Small intestine (tissue), 7 donors: ENCODE results near the gene CHST13. TPM values are rescaled to one million over a fixed set of nuclear protein-coding genes. Genes with fewer than 3 reads are reported as not detected.

Experiments
- DNase-seq, 2 donors: peaks; one replicate each; pipeline versions ENCODE4 v3.0.0 to v3.0.0-alpha.2; 2013
- FAIRE-seq: peaks from 2 replicates; lab custom pipeline; 2012; peaks lifted over from hg19 to GRCh38; lab: Jason Lieb, UNC
- H3K27ac ChIP-seq, 3 donors: one replicate each; pipeline ENCODE4 v1.5.1; 2013; ENCODE audit warnings: low read length in 2 of 3, mild to moderate bottlenecking in 2 of 3, control low read depth in 1 of 3, inconsistent platforms in 1 of 3, low read depth in 1 of 3, moderate library complexity in 1 of 3
- H3K27me3 ChIP-seq, 3 donors: one replicate each; pipeline ENCODE4 v1.6.1; 2013; ENCODE audit warnings: low read length in 3 of 3, inconsistent platforms in 1 of 3; ENCODE audit not compliant: control insufficient read depth in 3 of 3, insufficient read depth in 3 of 3
- H3K36me3 ChIP-seq, 3 donors: one replicate each; pipeline ENCODE4 v1.6.1; 2013; ENCODE audit warnings: low read length in 3 of 3, inconsistent platforms in 1 of 3, low read depth in 1 of 3, mild to moderate bottlenecking in 1 of 3, moderate library complexity in 1 of 3; ENCODE audit not compliant: control insufficient read depth in 3 of 3, insufficient read depth in 2 of 3
- H3K4me1 ChIP-seq, 3 donors: one replicate each; pipeline ENCODE4 v1.6.1; 2013; ENCODE audit warnings: low read length in 2 of 3, inconsistent platforms in 1 of 3, low read depth in 1 of 3, mild to moderate bottlenecking in 1 of 3, moderate library complexity in 1 of 3; ENCODE audit not compliant: control insufficient read depth in 3 of 3, insufficient read depth in 2 of 3
- H3K4me3 ChIP-seq, 3 donors: one replicate each; pipeline ENCODE4 v1.5.1; 2013; ENCODE audit warnings: low read length in 3 of 3, control low read depth in 1 of 3, inconsistent platforms in 1 of 3, low read depth in 1 of 3, mild to moderate bottlenecking in 1 of 3, moderate library complexity in 1 of 3
- H3K9me3 ChIP-seq, 2 donors: one replicate each; pipeline ENCODE4 v1.6.1; 2013; ENCODE audit warnings: low read depth in 1 of 2, low read length in 1 of 2; ENCODE audit not compliant: control insufficient read depth in 2 of 2, insufficient read depth in 1 of 2
- WGBS, 3 donors: extraction: QIAGEN DNeasy Blood & Tissue Kit; methylation state at CpG; one replicate each; pipeline ENCODE4 v1.1.7; 2013; 5-methylcytosine and 5-hydroxymethylcytosine counted together
- polyA plus RNA-seq, 4 donors: library from polyadenylated mRNA; stranded (reverse) in 3 of 4; unstranded in 1 of 4; fragments of 200-250 nt in 3 of 4; fragments of 120-200 nt in 1 of 4; gene quantifications; one replicate each; pipeline versions ENCODE4 v1.2.1 to v1.2.3, GENCODE V29; 2013
- donor health status: healthy with polysubstance abuse.
- donor health status: control.
- donor health status: control.
- donor health status: Bipolar disorder and iron deficiency.
- donor health status: healthy.

CHST13 gene
- polyA plus RNA-seq, 4 donors = 0.21 to 95.9 (median 1.4) TPM

GRCh38 chr3:126553284-126554084 is 29.5 kb downstream of the CHST13 start:
- no peak overlapping the region for H3K4me3 ChIP-seq
- H3K36me3 ChIP-seq = no peaks in the 10 kb centered on the region
- no peaks in the 10 kb centered on the region for H3K9me3 ChIP-seq
- no peaks in the 10 kb centered on the region for H3K4me1 ChIP-seq
- H3K27ac ChIP-seq = no peak overlapping the region
- no peak for FAIRE-seq
- 71 to 83% (median 76%) methylated on average over 19 of the region's 19 CpGs for WGBS, 3 donors
- no peak for DNase-seq
- no peaks in the 10 kb centered on the region for H3K27me3 ChIP-seq

GRCh38 chr3:126554560-126555525 is 30.9 kb downstream of the CHST13 start:
- 81 to 86% (median 84%) methylated on average over 19 of the region's 19 CpGs for WGBS, 3 donors
- no peak for FAIRE-seq
- H3K9me3 ChIP-seq = no peaks in the 10 kb centered on the region
- no peak overlapping the region for H3K4me3 ChIP-seq
- no peaks in the 10 kb centered on the region for H3K27me3 ChIP-seq
- H3K36me3 ChIP-seq = no peaks in the 10 kb centered on the region
- H3K27ac ChIP-seq = no peak overlapping the region
- DNase-seq = no peak
- H3K4me1 ChIP-seq = no peaks in the 10 kb centered on the region

- Histone ChIP-seq H3K4me3 (no peak overlapping the region), H3K9me3 (no peaks in the 10 kb centered on the region), H3K4me1 (no peaks in the 10 kb centered on the region), H3K27me3 (no peaks in the 10 kb centered on the region), H3K36me3 (no peaks in the 10 kb centered on the region), H3K27ac (no peak overlapping the region)
- 69 to 80% (median 76%) methylated on average over 8 to 10 of the region's 10 CpGs for WGBS, 3 donors
- FAIRE-seq = no peak
- DNase-seq = no peak
Observed at GRCh38 chr3:126555795-126556636, 32.1 kb downstream of the CHST13 start.

- DNase-seq = no peak
- FAIRE-seq = no peak
- no peaks in the 10 kb centered on the region for H3K36me3 ChIP-seq
- no peaks in the 10 kb centered on the region for H3K27me3 ChIP-seq
- 68 to 84% (median 79%) methylated on average over 8 of the region's 8 CpGs for WGBS, 3 donors
- H3K9me3 ChIP-seq = no peaks in the 10 kb centered on the region
- no peak overlapping the region for H3K4me3 ChIP-seq
- no peak overlapping the region for H3K27ac ChIP-seq
- H3K4me1 ChIP-seq = no peaks in the 10 kb centered on the region
Observed at GRCh38 chr3:126556637-126557414, 32.9 kb downstream of the CHST13 start.

- H3K27ac ChIP-seq = no peak overlapping the region
- H3K9me3 ChIP-seq = no peaks in the 10 kb centered on the region
- DNase-seq (no peak), FAIRE-seq (no peak)
- H3K36me3 ChIP-seq = no peaks in the 10 kb centered on the region
- H3K4me1 ChIP-seq = no peaks in the 10 kb centered on the region
- 86 to 94% (median 91%) methylated on average over 11 of the region's 11 CpGs for WGBS, 3 donors
- H3K4me3 ChIP-seq = no peak overlapping the region
- no peaks in the 10 kb centered on the region for H3K27me3 ChIP-seq
Observed at GRCh38 chr3:126557415-126557745, 33.4 kb downstream of the CHST13 start.

- DNase-seq (no peak), FAIRE-seq (no peak)
- Histone ChIP-seq H3K27me3 (no peaks in the 10 kb centered on the region), H3K27ac (no peak overlapping the region), H3K4me3 (no peak overlapping the region), H3K9me3 (no peaks in the 10 kb centered on the region), H3K4me1 (no peaks in the 10 kb centered on the region), H3K36me3 (no peaks in the 10 kb centered on the region)
- WGBS, 3 donors = 71 to 79% (median 73%) methylated on average over 6 of the region's 6 CpGs
Observed at GRCh38 chr3:126557761-126558160, 33.8 kb downstream of the CHST13 start.

- DNase-seq (no peak), FAIRE-seq (no peak)
Observed at GRCh38 chr3:126558336-126559071, 34.5 kb downstream of the CHST13 start, which contains the start of gene C3orf22. Gene C3orf22, minus strand, starts transcription at chr3:126558932. Its CDS starts 5,542 bp downstream, at chr3:126553390.

More at GRCh38 chr3:126558336-126559071, 34.5 kb downstream of the CHST13 start, which contains the start of gene C3orf22:
- Histone ChIP-seq H3K4me3 (no peak within 1 kb of the TSS), H3K9me3 (no peaks in the 10 kb centered on the region), H3K27me3 (no peaks in the 10 kb centered on the region), H3K36me3 (no peaks in the 10 kb centered on the region), H3K4me1 (no peaks in the 10 kb centered on the region), H3K27ac (no peak within 1 kb of the TSS)
- WGBS, 3 donors = 68 to 75% (median 73%) methylated on average over 9 of the region's 9 CpGs
